ENCODE results near the gene PCBP2. TPM values are rescaled to one million over a fixed set of nuclear protein-coding genes. Genes with fewer than 3 reads are reported as not detected.
"Not testable (repeated sequence)": the region's sequence is repeated elsewhere in the genome, so short reads cannot be mapped to it uniquely, and the experiment has no call there.

PCBP2 gene
- polyA plus RNA-seq (2013, experiment 1 of 2): 605 TPM
- polyA plus RNA-seq (2013, experiment 2 of 2): 607 TPM

DNA sequence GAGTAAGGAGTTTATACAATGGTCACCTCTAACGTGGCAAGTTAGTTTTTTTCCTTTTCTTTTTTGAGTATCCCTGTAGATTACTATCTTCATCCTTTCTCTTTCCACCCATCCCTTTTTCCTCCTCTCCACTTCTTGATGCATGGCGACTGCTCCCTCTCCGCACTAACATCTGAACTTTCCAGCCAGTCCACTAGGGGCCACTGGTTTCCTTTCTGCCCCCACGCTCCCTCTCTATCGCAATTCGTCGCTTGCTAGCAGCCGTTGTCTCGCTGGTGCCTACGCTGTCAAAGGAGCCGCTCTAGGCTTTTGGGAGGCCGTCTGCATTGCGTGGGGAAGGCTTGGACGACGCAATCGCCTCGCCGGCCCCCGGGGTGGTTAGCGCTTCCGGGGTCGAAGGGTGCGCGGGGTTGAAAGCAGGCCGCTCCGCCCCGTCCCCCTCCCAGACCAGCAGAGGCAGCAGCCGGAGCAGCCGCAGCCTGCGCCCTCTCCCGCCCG, at the start of gene PCBP2:
Gene PCBP2, plus strand, starts transcription at position 442 of the 498 bp plus-strand sequence. CDS start 2,699 bp downstream, outside the sequence.
- no CpG with 5 or more reads among the region's 32 CpGs for WGBS (ENCODE audit: extremely low coverage, insufficient coverage, low lambda C conversion rate)
- DNase-seq: peak; percentile 100

DNA sequence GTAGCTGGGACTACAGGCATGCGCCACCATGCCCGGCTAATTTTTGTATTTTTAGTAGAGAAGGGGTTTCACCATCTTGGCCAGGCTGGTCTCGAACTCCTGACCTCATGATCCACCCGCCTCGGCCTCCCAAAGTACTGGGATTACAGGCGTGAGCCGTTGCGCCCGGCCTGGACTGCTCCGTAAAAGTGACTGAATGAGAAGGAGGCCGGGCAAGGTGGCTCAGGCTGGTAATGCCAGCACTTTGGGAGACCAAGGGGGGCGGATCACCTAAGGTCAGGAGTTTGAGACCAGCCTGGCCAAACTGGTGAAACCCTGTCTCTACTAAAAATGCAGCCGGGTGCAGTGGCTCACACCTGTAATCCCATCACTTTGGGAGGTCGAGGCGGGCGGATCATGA, 49.6 kb upstream of the PCBP2 start:
- H3K4me3 ChIP-seq (ENCODE audit: low read length); H2BK120ac ChIP-seq (ENCODE audit: low read depth, low read length); H3K4me2 ChIP-seq (ENCODE audit: low read length); H2BK15ac ChIP-seq (replicated peaks; ENCODE audit: low read depth); H3K36me3 ChIP-seq (ENCODE audit: control insufficient read depth, insufficient read depth, low read length); H3K4ac ChIP-seq (ENCODE audit: low read depth, low read length); H3K79me2 ChIP-seq (ENCODE audit: control insufficient read depth, insufficient read depth, low read length); H3K56ac ChIP-seq (ENCODE audit: low read length); H3K27me3 ChIP-seq (ENCODE audit: insufficient read depth, low read length, poor library complexity); H3K9ac ChIP-seq (ENCODE audit: low read length); H3K18ac ChIP-seq (ENCODE audit: low read length); H4K8ac ChIP-seq (ENCODE audit: low read depth, low read length); H2AK5ac ChIP-seq (ENCODE audit: low read length); H3K4me1 ChIP-seq (ENCODE audit: control insufficient read depth, low read depth, low read length); H2BK5ac ChIP-seq (ENCODE audit: low read length); H3K79me1 ChIP-seq (ENCODE audit: low read length); H4K5ac ChIP-seq (ENCODE audit: low read length); H3K27ac ChIP-seq (ENCODE audit: low read depth, low read length); H3K23ac ChIP-seq (ENCODE audit: low read length); DNase-seq: not testable (repeated sequence)
- WGBS (ENCODE audit: extremely low coverage, insufficient coverage, low lambda C conversion rate): no CpG with 5 or more reads among the region's 16 CpGs

More for the DNA sequence above, at the start of gene PCBP2:
- Histone ChIP-seq H3K27ac (ENCODE audit: low read depth, low read length) (peak within 1 kb of the TSS; percentile 96), H3K56ac (ENCODE audit: low read length) (peak within 1 kb of the TSS; percentile 99), H3K18ac (ENCODE audit: low read length) (peak within 1 kb of the TSS; percentile 94), H4K5ac (ENCODE audit: low read length) (peak within 1 kb of the TSS; percentile 23), H3K23ac (ENCODE audit: low read length) (peak within 1 kb of the TSS; percentile 80), H3K4me1 (ENCODE audit: control insufficient read depth, low read depth, low read length) (peaks cover 4% of the 10 kb centered on the region), H3K79me1 (ENCODE audit: low read length) (peaks cover 13% of the 10 kb centered on the region), H3K36me3 (ENCODE audit: control insufficient read depth, insufficient read depth, low read length) (peaks cover 14% of the 10 kb centered on the region), H3K4ac (ENCODE audit: low read depth, low read length) (peak within 1 kb of the TSS; percentile 99), H2BK5ac (ENCODE audit: low read length) (peak within 1 kb of the TSS; percentile 96), H2AK5ac (ENCODE audit: low read length) (no peak within 1 kb of the TSS), H3K27me3 (ENCODE audit: insufficient read depth, low read length, poor library complexity) (no peaks in the 10 kb centered on the region), H3K79me2 (ENCODE audit: control insufficient read depth, insufficient read depth, low read length) (peaks cover 38% of the 10 kb centered on the region), H3K4me2 (ENCODE audit: low read length) (peak within 1 kb of the TSS; percentile 97), H3K4me3 (ENCODE audit: low read length) (peak within 1 kb of the TSS; percentile 100), H2BK120ac (ENCODE audit: low read depth, low read length) (no peak within 1 kb of the TSS), H3K9ac (ENCODE audit: low read length) (peak within 1 kb of the TSS; percentile 100), H4K8ac (ENCODE audit: low read depth, low read length) (no peak within 1 kb of the TSS), H2BK15ac (replicated peaks; ENCODE audit: low read depth) (no peak within 1 kb of the TSS)

DNA sequence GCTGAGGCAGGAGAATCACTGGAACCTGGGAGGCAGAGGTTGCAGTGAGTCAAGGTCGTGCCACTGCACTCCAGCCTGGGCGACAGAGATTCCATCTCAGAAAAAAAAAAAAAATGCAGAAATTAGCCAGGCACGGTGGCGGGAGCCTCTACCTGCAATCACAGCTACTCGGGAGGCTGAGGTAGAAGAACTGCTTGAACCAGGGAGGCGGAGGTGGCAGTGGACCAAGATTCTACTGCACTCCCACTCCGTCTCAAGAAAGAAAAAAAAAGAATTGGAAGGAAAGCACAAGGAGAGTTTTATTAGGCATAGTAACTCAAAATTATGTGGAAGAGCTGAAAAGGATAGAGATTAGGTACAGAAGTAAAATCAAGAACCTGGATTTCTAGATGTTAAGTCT, 49.0 kb upstream of the PCBP2 start:
- Histone ChIP-seq H3K4me2 (ENCODE audit: low read length) (no peak overlapping the region), H3K27me3 (ENCODE audit: insufficient read depth, low read length, poor library complexity) (no peaks in the 10 kb centered on the region)
- WGBS (ENCODE audit: extremely low coverage, insufficient coverage, low lambda C conversion rate): no CpG with 5 or more reads among the region's 7 CpGs

DNA sequence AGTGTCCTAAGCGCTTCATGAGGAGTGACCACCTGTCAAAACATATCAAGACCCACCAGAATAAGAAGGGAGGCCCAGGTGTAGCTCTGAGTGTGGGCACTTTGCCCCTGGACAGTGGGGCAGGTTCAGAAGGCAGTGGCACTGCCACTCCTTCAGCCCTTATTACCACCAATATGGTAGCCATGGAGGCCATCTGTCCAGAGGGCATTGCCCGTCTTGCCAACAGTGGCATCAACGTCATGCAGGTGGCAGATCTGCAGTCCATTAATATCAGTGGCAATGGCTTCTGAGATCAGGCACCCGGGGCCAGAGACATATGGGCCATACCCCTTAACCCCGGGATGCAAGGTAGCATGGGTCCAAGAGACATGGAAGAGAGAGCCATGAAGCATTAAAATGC, 41.0 kb upstream of the PCBP2 start:
- Histone ChIP-seq H4K8ac (ENCODE audit: low read depth, low read length) (no peak overlapping the region), H2BK15ac (replicated peaks; ENCODE audit: low read depth) (no peak overlapping the region), H2AK5ac (ENCODE audit: low read length) (no peak overlapping the region), H3K4me2 (ENCODE audit: low read length) (no peak overlapping the region), H3K4me1 (ENCODE audit: control insufficient read depth, low read depth, low read length) (peaks cover 6% of the 10 kb centered on the region), H4K5ac (ENCODE audit: low read length) (no peak overlapping the region), H3K79me2 (ENCODE audit: control insufficient read depth, insufficient read depth, low read length) (no peaks in the 10 kb centered on the region), H3K56ac (ENCODE audit: low read length) (no peak overlapping the region), H3K9ac (ENCODE audit: low read length) (no peak overlapping the region), H3K18ac (ENCODE audit: low read length) (no peak overlapping the region), H3K27ac (ENCODE audit: low read depth, low read length) (no peak overlapping the region), H2BK120ac (ENCODE audit: low read depth, low read length) (no peak overlapping the region), H3K4ac (ENCODE audit: low read depth, low read length) (no peak overlapping the region), H3K27me3 (ENCODE audit: insufficient read depth, low read length, poor library complexity) (no peaks in the 10 kb centered on the region), H3K4me3 (ENCODE audit: low read length) (no peak overlapping the region), H2BK5ac (ENCODE audit: low read length) (no peak overlapping the region), H3K23ac (ENCODE audit: low read length) (no peak overlapping the region), H3K79me1 (ENCODE audit: low read length) (no peaks in the 10 kb centered on the region), H3K36me3 (ENCODE audit: control insufficient read depth, insufficient read depth, low read length) (peaks cover 7% of the 10 kb centered on the region)
- no peak for DNase-seq
- no CpG with 5 or more reads among the region's 5 CpGs for WGBS (ENCODE audit: extremely low coverage, insufficient coverage, low lambda C conversion rate)

More for the DNA sequence above, 49.0 kb upstream of the PCBP2 start:
- Histone ChIP-seq H3K4me3 (ENCODE audit: low read length) (no peak overlapping the region), H4K8ac (ENCODE audit: low read depth, low read length) (no peak overlapping the region), H3K79me1 (ENCODE audit: low read length) (no peaks in the 10 kb centered on the region), H3K27ac (ENCODE audit: low read depth, low read length) (no peak overlapping the region), H3K36me3 (ENCODE audit: control insufficient read depth, insufficient read depth, low read length) (peaks cover 2% of the 10 kb centered on the region), H3K18ac (ENCODE audit: low read length) (no peak overlapping the region), H3K79me2 (ENCODE audit: control insufficient read depth, insufficient read depth, low read length) (no peaks in the 10 kb centered on the region), H3K9ac (ENCODE audit: low read length) (no peak overlapping the region), H3K23ac (ENCODE audit: low read length) (no peak overlapping the region), H2BK5ac (ENCODE audit: low read length) (no peak overlapping the region), H4K5ac (ENCODE audit: low read length) (no peak overlapping the region), H2AK5ac (ENCODE audit: low read length) (no peak overlapping the region), H2BK120ac (ENCODE audit: low read depth, low read length) (no peak overlapping the region), H3K4ac (ENCODE audit: low read depth, low read length) (no peak overlapping the region), H3K56ac (ENCODE audit: low read length) (no peak overlapping the region), H3K4me1 (ENCODE audit: control insufficient read depth, low read depth, low read length) (no peaks in the 10 kb centered on the region), H2BK15ac (replicated peaks; ENCODE audit: low read depth) (no peak overlapping the region)
- no peak for DNase-seq

DNA sequence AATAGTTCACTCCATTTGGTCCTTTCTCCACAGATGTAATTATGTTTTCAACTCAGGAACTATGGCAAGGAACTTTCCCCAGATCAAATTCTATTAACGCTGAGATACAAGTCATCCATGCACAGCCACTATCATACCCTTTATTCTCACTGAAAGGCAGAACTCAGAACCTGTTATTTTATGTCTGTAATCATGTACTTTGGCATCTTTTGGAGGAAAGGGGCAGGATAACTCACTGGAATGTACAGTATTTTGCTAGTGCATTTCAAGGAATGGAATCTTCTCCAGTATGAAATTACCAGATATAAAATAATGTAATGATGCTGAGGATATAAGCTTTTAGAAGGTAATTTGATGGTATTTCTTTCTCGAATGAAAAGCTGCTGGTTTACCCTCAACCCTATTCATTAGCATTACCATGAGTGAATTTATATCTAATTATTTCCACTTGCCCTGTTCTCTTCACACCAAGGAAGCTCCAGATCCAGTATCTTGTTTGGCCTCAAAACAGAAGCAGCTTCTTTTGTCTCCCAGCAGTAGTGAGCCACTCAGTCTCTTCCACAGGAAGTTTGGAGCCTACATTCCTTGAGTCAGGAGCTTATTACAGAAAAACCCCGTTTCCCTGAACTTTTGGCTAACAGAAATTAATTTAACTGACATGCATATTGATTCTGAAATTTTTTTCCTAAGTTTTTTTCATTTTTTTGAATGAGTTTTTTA, 38.3 kb upstream of the PCBP2 start:
- no CpG with 5 or more reads among the region's 3 CpGs for WGBS (ENCODE audit: extremely low coverage, insufficient coverage, low lambda C conversion rate)
- Histone ChIP-seq H3K27ac (ENCODE audit: low read depth, low read length) (no peak overlapping the region), H3K18ac (ENCODE audit: low read length) (no peak overlapping the region), H2AK5ac (ENCODE audit: low read length) (no peak overlapping the region), H3K79me1 (ENCODE audit: low read length) (no peaks in the 10 kb centered on the region), H3K4me1 (ENCODE audit: control insufficient read depth, low read depth, low read length) (peaks cover 6% of the 10 kb centered on the region), H3K56ac (ENCODE audit: low read length) (no peak overlapping the region), H4K8ac (ENCODE audit: low read depth, low read length) (no peak overlapping the region), H3K9ac (ENCODE audit: low read length) (no peak overlapping the region), H2BK120ac (ENCODE audit: low read depth, low read length) (no peak overlapping the region), H3K4me2 (ENCODE audit: low read length) (no peak overlapping the region), H3K4me3 (ENCODE audit: low read length) (no peak overlapping the region), H2BK5ac (ENCODE audit: low read length) (no peak overlapping the region), H3K4ac (ENCODE audit: low read depth, low read length) (no peak overlapping the region), H3K36me3 (ENCODE audit: control insufficient read depth, insufficient read depth, low read length) (peaks cover 5% of the 10 kb centered on the region), H3K27me3 (ENCODE audit: insufficient read depth, low read length, poor library complexity) (no peaks in the 10 kb centered on the region), H4K5ac (ENCODE audit: low read length) (no peak overlapping the region), H3K79me2 (ENCODE audit: control insufficient read depth, insufficient read depth, low read length) (no peaks in the 10 kb centered on the region), H3K23ac (ENCODE audit: low read length) (no peak overlapping the region), H2BK15ac (replicated peaks; ENCODE audit: low read depth) (no peak overlapping the region)
- no peak for DNase-seq

Data from mesendoderm (in vitro differentiated cells).